HL-60 (cell line): ENCODE results near the gene CCR9.

ENCODE experiments used
- DNase-seq, 2 experiments: peaks; one replicate each; pipeline ENCODE4 v3.0.0-alpha.2; 2010 to 2020; ENCODE audit warnings: low read depth in 1 of 2, low spot score in 1 of 2
- H3K27ac ChIP-seq: fragments of 250-450 bp; sonication (Bioruptor Pico); replicated peaks from 2 replicates; pipeline ENCODE4 v1.5.1; 2020; ENCODE audit warnings: mild to moderate bottlenecking, moderate library complexity
- H3K27me3 ChIP-seq: fragments of 250-450 bp; sonication (Bioruptor Pico); 2 replicates; pipeline ENCODE4 v1.5.1; 2021; ENCODE audit warnings: mild to moderate bottlenecking, moderate library complexity; ENCODE audit not compliant: insufficient read depth, poor library complexity, severe bottlenecking
- H3K4me3 ChIP-seq: replicated peaks from 2 replicates; pipeline ENCODE4 v1.5.1; 2011; ENCODE audit warnings: mild to moderate bottlenecking, control low read depth, low read length; ENCODE audit not compliant: insufficient read depth
- CTCF ChIP-seq: IDR thresholded peaks from one replicate; pipeline ENCODE4 v1.5.1; 2011; ENCODE audit warnings: low read length, control low read depth, inconsistent platforms; ENCODE audit not compliant: insufficient read depth
- GABPA ChIP-seq: IDR thresholded peaks from 2 replicates; pipeline ENCODE4 v1.6.1; 2012; ENCODE audit warnings: low read depth
- POLR2AphosphoS5 ChIP-seq: IDR thresholded peaks from 2 replicates; pipeline ENCODE4 v1.6.1; 2012; ENCODE audit warnings: low read depth
- REST ChIP-seq: IDR thresholded peaks from 2 replicates; pipeline ENCODE4 v1.6.1; 2012; ENCODE audit warnings: low read depth; ENCODE audit not compliant: insufficient replicate concordance

CCR9 gene

GRCh38 chr3:45923755-45924154 is 37.4 kb downstream of the CCR9 start:
- no peak for TF ChIP-seq REST
- TF ChIP-seq GABPA: no peak
- DNase-seq: no peak
- Histone ChIP-seq H3K4me3 (no peak overlapping the region), H3K27ac (no peak overlapping the region), H3K27me3 (no peaks in the 10 kb centered on the region)

GRCh38 chr3:45927881-45928280 is 41.5 kb downstream of the CCR9 start:
- no peak overlapping the region for H3K27ac ChIP-seq
- no peak for DNase-seq

GRCh38 chr3:45929042-45929679 is 42.8 kb downstream of the CCR9 start:
- peak in 1 of 2 experiments; percentile 63 for DNase-seq
- H3K27me3 ChIP-seq: no peaks in the 10 kb centered on the region
- no peak overlapping the region for H3K27ac ChIP-seq
- no peak overlapping the region for H3K4me3 ChIP-seq
- TF ChIP-seq POLR2AphosphoS5 (no peak), CTCF (peak; percentile 72)

More at GRCh38 chr3:45927881-45928280, 41.5 kb downstream of the CCR9 start:
- no peaks in the 10 kb centered on the region for H3K27me3 ChIP-seq
- TF ChIP-seq REST (no peak), CTCF (no peak)
- no peak overlapping the region for H3K4me3 ChIP-seq

GRCh38 chr3:45931496-45931895 is 45.2 kb downstream of the CCR9 start:
- TF ChIP-seq CTCF (no peak), REST (no peak), GABPA (no peak), POLR2AphosphoS5 (no peak)
- H3K27ac ChIP-seq: 0 out of 2 replicates have a peak overlapping the region, but pooled peaks have one; percentile 6
- DNase-seq: no peak
- no peak overlapping the region for H3K4me3 ChIP-seq
- H3K27me3 ChIP-seq: no peaks in the 10 kb centered on the region
